HG03442 (cell line): ENCODE results near the gene SMYD3.
"Not testable (repeated sequence)": the region's sequence is repeated elsewhere in the genome, so short reads cannot be mapped to it uniquely, and the experiment has no call there.

Source experiments
- ATAC-seq: cut with Tn5 transposase; IDR thresholded peaks from one replicate; pipeline ENCODE4 v1.9.1; 2021; ENCODE audit warnings: mild to moderate bottlenecking, moderate library complexity; ENCODE audit not compliant: unreplicated experiment

Gene SMYD3

GRCh38 chr1:246078888-246079252 lies 428.2 kb downstream of the SMYD3 start:
- ATAC-seq: no peak

GRCh38 chr1:246078126-246078887 lies 428.8 kb downstream of the SMYD3 start:
- ATAC-seq: no peak

- ATAC-seq: no peak
Measured at GRCh38 chr1:246077476-246077875, 429.6 kb downstream of the SMYD3 start.

GRCh38 chr1:246074421-246074820 lies 432.7 kb downstream of the SMYD3 start:
- ATAC-seq: no peak

- ATAC-seq: no peak
Measured at GRCh38 chr1:246072456-246072955, 434.6 kb downstream of the SMYD3 start.

- not testable (repeated sequence) for ATAC-seq
Measured at GRCh38 chr1:246071981-246072380, 435.1 kb downstream of the SMYD3 start.

- ATAC-seq: not testable (repeated sequence)
Measured at GRCh38 chr1:246071561-246071960, 435.5 kb downstream of the SMYD3 start.

GRCh38 chr1:246069581-246069980 lies 437.5 kb downstream of the SMYD3 start:
- ATAC-seq: no peak

- ATAC-seq: no peak
Measured at GRCh38 chr1:246068619-246069509, 438.2 kb downstream of the SMYD3 start.

- no peak for ATAC-seq
Measured at GRCh38 chr1:246068217-246068512, 438.9 kb downstream of the SMYD3 start.

GRCh38 chr1:246067432-246068216 lies 439.5 kb downstream of the SMYD3 start:
- ATAC-seq: no peak

GRCh38 chr1:246066573-246066972 lies 440.5 kb downstream of the SMYD3 start:
- ATAC-seq: no peak

GRCh38 chr1:246065592-246065991 lies 441.5 kb downstream of the SMYD3 start:
- no peak for ATAC-seq

- ATAC-seq: no peak
Measured at GRCh38 chr1:246064891-246065290, 442.2 kb downstream of the SMYD3 start.

GRCh38 chr1:246063013-246063616 lies 444.0 kb downstream of the SMYD3 start:
- no peak for ATAC-seq

GRCh38 chr1:246058466-246058865 lies 448.6 kb downstream of the SMYD3 start:
- ATAC-seq: no peak

- no peak for ATAC-seq
Measured at GRCh38 chr1:246052603-246053002, 454.5 kb downstream of the SMYD3 start.

GRCh38 chr1:246051909-246052518 lies 455.1 kb downstream of the SMYD3 start:
- no peak for ATAC-seq

GRCh38 chr1:246048693-246049092 lies 458.4 kb downstream of the SMYD3 start:
- no peak for ATAC-seq

- no peak for ATAC-seq
Measured at GRCh38 chr1:246043556-246043955, 463.5 kb downstream of the SMYD3 start.
